Keratinocyte (primary cell): ENCODE data around the gene OR5K2. TPM values are rescaled to one million over a fixed set of nuclear protein-coding genes. Genes with fewer than 3 reads are reported as not detected.

Experiments used
- DNase-seq: peaks from one replicate; pipeline ENCODE4 v3.0.0-alpha.2; 2011; ENCODE audit warnings: low read depth, missing footprints, low spot score
- FAIRE-seq: peaks from 2 replicates; lab custom pipeline; 2011; peaks lifted over from hg19 to GRCh38; lab: Jason Lieb, UNC
- H2AFZ ChIP-seq: 2 replicates; pipeline ENCODE4 v1.6.0; 2012; ENCODE audit warnings: low read length, control low read depth, inconsistent platforms; ENCODE audit not compliant: control insufficient read depth
- H3K27ac ChIP-seq: 2 replicates; pipeline ENCODE4 v1.5.1; 2011; ENCODE audit warnings: low read length; ENCODE audit not compliant: control insufficient read depth, insufficient read depth
- H3K27me3 ChIP-seq: 3 replicates; pipeline ENCODE4 v1.6.0; 2011; ENCODE audit warnings: low read length; ENCODE audit not compliant: control insufficient read depth, insufficient read depth; ENCODE audit errors: extremely low read depth
- H3K36me3 ChIP-seq, 2 experiments: 2 replicates in 1 of 2; 3 replicates in 1 of 2; pipeline ENCODE4 v1.5.1; 2011; ENCODE audit warnings: low read length in 2 of 2, mild to moderate bottlenecking in 1 of 2; ENCODE audit not compliant: control insufficient read depth in 2 of 2, insufficient read depth in 2 of 2; ENCODE audit errors: extremely low read depth in 1 of 2
- H3K4me1 ChIP-seq: 3 replicates; pipeline ENCODE4 v1.5.1; 2011; ENCODE audit warnings: low read length; ENCODE audit not compliant: control insufficient read depth, insufficient read depth; ENCODE audit errors: extremely low read depth
- H3K4me2 ChIP-seq: 3 replicates; pipeline ENCODE4 v1.6.0; 2011; ENCODE audit warnings: low read depth, low read length; ENCODE audit not compliant: control insufficient read depth, insufficient read depth; ENCODE audit errors: extremely low read depth
- H3K4me3 ChIP-seq, 3 experiments: fragments of 200-600 bp in 1 of 3; sonication (generic) in 1 of 3; 2 replicates in 2 of 3; 3 replicates in 1 of 3; pipeline ENCODE4 v1.5.1; 2011 to 2016; ENCODE audit warnings: low read length in 3 of 3, mild to moderate bottlenecking in 3 of 3, control low read depth in 2 of 3, inconsistent platforms in 1 of 3, low read depth in 1 of 3, mixed read lengths in 1 of 3, mixed run types in 1 of 3, moderate library complexity in 1 of 3; ENCODE audit not compliant: control insufficient read depth in 2 of 3, insufficient read depth in 2 of 3; ENCODE audit errors: extremely low read depth in 1 of 3
- H3K79me2 ChIP-seq: 2 replicates; pipeline ENCODE4 v1.6.0; 2012; ENCODE audit warnings: low read length; ENCODE audit not compliant: control insufficient read depth, insufficient read depth
- H3K9ac ChIP-seq: 3 replicates; pipeline ENCODE4 v1.6.0; 2011; ENCODE audit warnings: low read length; ENCODE audit not compliant: control insufficient read depth, insufficient read depth; ENCODE audit errors: extremely low read depth
- H3K9me1 ChIP-seq: 3 replicates; pipeline ENCODE4 v1.6.0; 2011; ENCODE audit warnings: low read length; ENCODE audit not compliant: control insufficient read depth, insufficient read depth; ENCODE audit errors: extremely low read depth
- H3K9me3 ChIP-seq: 2 replicates; pipeline ENCODE4 v1.5.1; 2012; ENCODE audit warnings: low read depth, low read length; ENCODE audit not compliant: control insufficient read depth
- H4K20me1 ChIP-seq: 3 replicates; pipeline ENCODE4 v1.6.0; 2011; ENCODE audit warnings: low read length; ENCODE audit not compliant: control insufficient read depth, insufficient read depth; ENCODE audit errors: extremely low read depth
- CTCF ChIP-seq, 3 experiments: IDR thresholded peaks in 1 of 3; conservative IDR thresholded peaks in 1 of 3; optimal IDR thresholded peaks in 1 of 3; 2 replicates in 2 of 3; 3 replicates in 1 of 3; pipeline versions ENCODE3 to v1.5.1; 2011; ENCODE audit warnings: low read length in 3 of 3, mild to moderate bottlenecking in 3 of 3, moderate library complexity in 2 of 3, control low read depth in 1 of 3, inconsistent platforms in 1 of 3; ENCODE audit not compliant: insufficient read depth in 2 of 3; ENCODE audit errors: extremely low read depth in 1 of 3
- EZH2 ChIP-seq: IDR thresholded peaks from one replicate; pipeline ENCODE4 v1.6.1; 2012; ENCODE audit warnings: inconsistent platforms, mild to moderate bottlenecking, low read length, moderate library complexity
- dilution Hi-C: fragments of 300-500 bp; cut with MboI; formaldehyde crosslinking; loops from one replicate; pipeline ENCODE4 v1.7.0; 2020; ENCODE audit warnings: low sequenced_read_pairs; ENCODE audit not compliant: extremely low pct_ligation_motif_present
- polyA plus RNA-seq, 5 experiments: library from polyadenylated mRNA; depleted of rRNA in 3 of 5; stranded (reverse) in 3 of 5; stranded (forward) in 1 of 5; unstranded in 1 of 5; fragments of >200 nt; gene quantifications; 1 replicate in 1 of 5; 2 replicates in 3 of 5; 3 replicates in 1 of 5; pipeline versions ENCODE4 v1.2.1 to v1.2.3, GENCODE V29; 2011 to 2012; ENCODE audit warnings: missing spikeins in 2 of 5, low read depth in 1 of 5, low replicate concordance in 1 of 5

The OR5K2 gene
- polyA plus RNA-seq, 1 donor (not counting 4 experiments of a cell fraction or from before 2014, with no cell fraction given) = not detected

- H3K4me1 ChIP-seq = peaks cover 16% of the 10 kb centered on the region
- TF ChIP-seq EZH2 (no peak), CTCF (optimal IDR thresholded peaks at IDR 0.05 in 1 of 3, IDR thresholded peaks at IDR 0.05 in 1 of 3, conservative IDR thresholded peaks at IDR 0.05 in 1 of 3; ENCODE audit: extremely low read depth in 1 of 3, insufficient read depth in 2 of 3, low read length in 3 of 3) (no peak)
- H3K9me1 ChIP-seq = no peaks in the 10 kb centered on the region
- H3K9ac ChIP-seq = no peak overlapping the region
- no peaks in the 10 kb centered on the region for H4K20me1 ChIP-seq
- no peaks in the 10 kb centered on the region for H3K79me2 ChIP-seq
- FAIRE-seq = no peak
- H3K9me3 ChIP-seq = no peaks in the 10 kb centered on the region
- H3K27me3 ChIP-seq = no peaks in the 10 kb centered on the region
- dilution Hi-C loops = no loop called here
- no peak overlapping the region for H3K4me2 ChIP-seq
- H3K4me3 ChIP-seq = no peak overlapping the region
- H3K27ac ChIP-seq = no peak overlapping the region
- H2AFZ ChIP-seq = no peak overlapping the region
- DNase-seq = no peak
- H3K36me3 ChIP-seq = no peaks in the 10 kb centered on the region
These were observed 11.1 kb downstream of the OR5K2 start for GRCh38 chr3:98508582-98508981.

- DNase-seq = no peak
- Histone ChIP-seq H3K79me2 (peaks cover 2% of the 10 kb centered on the region), H3K36me3 (peaks cover 6 to 8% of the 10 kb centered on the region in 2 experiments), H3K9ac (peak overlapping the region; percentile 14), H3K9me1 (no peaks in the 10 kb centered on the region), H3K4me3 (peak overlapping the region in 2 of 3 experiments; percentile 2 to 13), H3K27me3 (no peaks in the 10 kb centered on the region), H3K4me2 (peak overlapping the region; percentile 58), H3K9me3 (no peaks in the 10 kb centered on the region), H4K20me1 (no peaks in the 10 kb centered on the region), H2AFZ (no peak overlapping the region), H3K4me1 (peaks cover 20% of the 10 kb centered on the region), H3K27ac (peak overlapping the region; percentile 81)
- dilution Hi-C loops = no loop called here
- peak; percentile 95 for FAIRE-seq
- TF ChIP-seq EZH2 (no peak), CTCF (optimal IDR thresholded peaks at IDR 0.05 in 1 of 3, IDR thresholded peaks at IDR 0.05 in 1 of 3, conservative IDR thresholded peaks at IDR 0.05 in 1 of 3; ENCODE audit: extremely low read depth in 1 of 3, insufficient read depth in 2 of 3, low read length in 3 of 3) (no peak)
These were observed 15.1 kb downstream of the OR5K2 start for GRCh38 chr3:98512576-98512975.
